GM12878 (cell line): Measurements from ENCODE around the gene TPGS1. TPM values are rescaled to one million over a fixed set of nuclear protein-coding genes. Genes with fewer than 3 reads are reported as not detected.

Experiments
- ATAC-seq: fragments of 200-7000 bp; cut with Tn5 transposase; 3 replicates; pipeline ENCODE4 v1.9.1; 2020; ENCODE audit warnings: mild to moderate bottlenecking, moderate library complexity
- BruUV-seq: library from RNA; stranded (reverse); fragments of 400-500 nt; replicated peaks from 2 replicates; lab custom pipeline; 2021; lab: Mats Ljungman, UMichigan
- CTCF ChIA-PET: fragments of 300-600 bp; sonication (Branson Sonifier 250); formaldehyde crosslinking; extraction: SDS; loops from one replicate; lab custom pipeline; 2021; ENCODE audit warnings: inconsistent platforms; lab: Yijun Ruan, JAX
- POLR2A ChIA-PET: fragments of 350-600 bp; formaldehyde crosslinking; extraction: SDS; loops from one replicate; lab custom pipeline; 2021; ENCODE audit warnings: inconsistent platforms; lab: Charles Lee
- RAD21 ChIA-PET: fragments of 300-600 bp; sonication (Branson Sonifier 250); formaldehyde crosslinking; loops from one replicate; lab custom pipeline; 2023; ENCODE audit warnings: antibody characterized with exemption; ENCODE audit not compliant: unreplicated experiment; lab: Charles Lee
- SMC1A ChIA-PET: fragments of 300-600 bp; sonication (Branson Sonifier 250); formaldehyde crosslinking; loops from one replicate; lab custom pipeline; 2023; ENCODE audit not compliant: unreplicated experiment, uncharacterized antibody; lab: Charles Lee
- DNase-seq: peaks from one replicate; pipeline ENCODE4 v3.0.0-alpha.2; 2011; ENCODE audit warnings: low read depth, low spot score
- FAIRE-seq: peaks from 3 replicates; lab custom pipeline; 2011; peaks lifted over from hg19 to GRCh38; lab: Jason Lieb, UNC
- H2AFZ ChIP-seq: 2 replicates; pipeline ENCODE4 v1.6.0; 2011; ENCODE audit warnings: low read depth, low read length, control low read depth; ENCODE audit not compliant: control insufficient read depth
- H3K27ac ChIP-seq: 2 replicates; pipeline ENCODE4 v1.5.1; 2011; ENCODE audit warnings: control low read depth; ENCODE audit not compliant: control insufficient read depth, insufficient read depth
- H3K27me3 ChIP-seq, 2 experiments: replicated peaks in 1 of 2; 2 replicates each; pipeline versions ENCODE4 v1.6.0 to v1.6.1; 2011; ENCODE audit warnings: low read length in 1 of 2; ENCODE audit not compliant: control insufficient read depth in 2 of 2, insufficient read depth in 2 of 2
- H3K36me3 ChIP-seq, 2 experiments: 2 replicates each; pipeline ENCODE4 v1.5.1; 2011; ENCODE audit warnings: low read length in 1 of 2; ENCODE audit not compliant: control insufficient read depth in 2 of 2, insufficient read depth in 2 of 2
- H3K4me1 ChIP-seq: 2 replicates; pipeline ENCODE4 v1.6.1; 2011; ENCODE audit warnings: mild to moderate bottlenecking, low read length, moderate library complexity, mixed read lengths; ENCODE audit not compliant: control insufficient read depth, insufficient read depth
- H3K4me2 ChIP-seq: 2 replicates; pipeline ENCODE4 v1.6.0; 2011; ENCODE audit warnings: control low read depth; ENCODE audit not compliant: control insufficient read depth, insufficient read depth
- H3K4me3 ChIP-seq: fragments of 200-600 bp; sonication (generic); 2 replicates; pipeline ENCODE4 v1.5.1; 2016
- H3K79me2 ChIP-seq: 2 replicates; pipeline ENCODE4 v1.6.0; 2011; ENCODE audit warnings: low read length; ENCODE audit not compliant: control insufficient read depth, insufficient read depth
- H3K9ac ChIP-seq: 2 replicates; pipeline ENCODE4 v1.8.0; 2011; ENCODE audit warnings: low read length, control low read depth, mixed read lengths; ENCODE audit not compliant: control insufficient read depth, insufficient read depth
- H3K9me3 ChIP-seq: replicated peaks from 3 replicates; pipeline ENCODE4 v1.5.1; 2011; ENCODE audit warnings: mild to moderate bottlenecking, low read length; ENCODE audit not compliant: control insufficient read depth, insufficient read depth
- H4K20me1 ChIP-seq: 2 replicates; pipeline ENCODE4 v1.6.0; 2011; ENCODE audit not compliant: control insufficient read depth, insufficient read depth
- ASH2L ChIP-seq: fragments of 300-600, 200-600 bp; sonication (generic); IDR thresholded peaks from 2 replicates; pipeline ENCODE4 v1.6.1; 2017; ENCODE audit warnings: low read depth, mild to moderate bottlenecking, borderline replicate concordance
- EP300 ChIP-seq, 2 experiments: fragments of 150-350 bp in 1 of 2; IDR thresholded peaks; 2 replicates each; pipeline ENCODE4 v1.6.1; 2011 to 2012; ENCODE audit warnings: low read depth in 2 of 2, low read length in 2 of 2, borderline replicate concordance in 1 of 2, improper control_type of control experiment in 1 of 2, inconsistent platforms in 1 of 2; ENCODE audit not compliant: control insufficient read depth in 1 of 2
- MXI1 ChIP-seq: fragments of 150-350 bp; IDR thresholded peaks from 2 replicates; pipeline ENCODE4 v1.6.1; 2011; ENCODE audit warnings: low read depth, mild to moderate bottlenecking, inconsistent platforms, low read length, improper control_type of control experiment
- PKNOX1 ChIP-seq: fragments of 450-650 bp; IDR thresholded peaks from 2 replicates; pipeline ENCODE4 v1.6.1; 2016; ENCODE audit warnings: mild to moderate bottlenecking
- RAD51 ChIP-seq: fragments of 450-650 bp; IDR thresholded peaks from 2 replicates; pipeline ENCODE4 v1.6.1; 2016; ENCODE audit warnings: moderate library complexity, mild to moderate bottlenecking, inconsistent platforms
- RELA ChIP-seq: fragments of 450-650 bp; IDR thresholded peaks from 2 replicates; pipeline ENCODE4 v1.8.0; 2014; ENCODE audit warnings: borderline replicate concordance; ENCODE audit not compliant: partially characterized antibody
- SP1 ChIP-seq: IDR thresholded peaks from one replicate; pipeline ENCODE4 v1.6.1; 2011; ENCODE audit warnings: low read depth, low read length
- STAT1 ChIP-seq: fragments of 450-650 bp; conservative IDR thresholded peaks from 2 replicates; pipeline ENCODE4 v1.6.1; 2014; ENCODE audit warnings: antibody characterized with exemption, mild to moderate bottlenecking
- SUZ12 ChIP-seq: fragments of 200-600 bp; sonication (generic); IDR thresholded peaks from one replicate; pipeline ENCODE4 v1.6.1; 2018; ENCODE audit warnings: antibody characterized with exemption, mild to moderate bottlenecking; ENCODE audit not compliant: unreplicated experiment
- WGBS: methylation state at CpG from one replicate; pipeline ENCODE4 v1.1.6; 2016; ENCODE audit warnings: low lambda C conversion rate; ENCODE audit not compliant: insufficient replicate concordance, insufficient coverage; ENCODE audit errors: missing lambda C conversion rate; 5-methylcytosine and 5-hydroxymethylcytosine counted together
- in situ Hi-C: fragments of 300-500 bp; cut with MboI; formaldehyde crosslinking; loops from 9 replicates; pipeline ENCODE4 v1.14.3; 2018; ENCODE audit warnings: mixed read lengths
- intact Hi-C: fragments of 100-400 bp; cut with micrococcal nuclease; formaldehyde crosslinking; loops from one replicate; pipeline ENCODE4 v1.14.2; 2022; ENCODE audit not compliant: unreplicated experiment
- polyA plus RNA-seq, 11 experiments: library from polyadenylated mRNA; depleted of rRNA in 4 of 11; unstranded in 6 of 11; stranded (reverse) in 5 of 11; fragments of >200 nt; fragmentation: Nextera tagmentation in 4 of 11; fragmentation: Illumina TruSeq in 1 of 11; extraction: Ambion mirVana in 4 of 11; extraction: Trizol in 1 of 11; gene quantifications; 1 replicate in 1 of 11; 2 replicates in 10 of 11; pipeline versions ENCODE4 v1.2.1 to v1.2.3, GENCODE V29; 2011 to 2016; ENCODE audit warnings: inconsistent platforms in 2 of 11, missing spikeins in 2 of 11, low read depth in 1 of 11
- total RNA-seq, 4 experiments: library from RNA; depleted of rRNA in 3 of 4; stranded (reverse); fragments of >200 nt in 3 of 4; fragmentation: Illumina TruSeq in 1 of 4; extraction: Trizol in 1 of 4; gene quantifications; 2 replicates each; pipeline versions ENCODE4 v1.2.1 to v1.2.3, GENCODE V29; 2013 to 2021

The TPGS1 gene
- total and polyA plus RNA-seq, 10 of the 15 experiments (the other 5 are each of a cell fraction or from before 2014, with no cell fraction given): 0.24 to 24.7 (median 7.7) TPM; not detected in 2

DNA sequence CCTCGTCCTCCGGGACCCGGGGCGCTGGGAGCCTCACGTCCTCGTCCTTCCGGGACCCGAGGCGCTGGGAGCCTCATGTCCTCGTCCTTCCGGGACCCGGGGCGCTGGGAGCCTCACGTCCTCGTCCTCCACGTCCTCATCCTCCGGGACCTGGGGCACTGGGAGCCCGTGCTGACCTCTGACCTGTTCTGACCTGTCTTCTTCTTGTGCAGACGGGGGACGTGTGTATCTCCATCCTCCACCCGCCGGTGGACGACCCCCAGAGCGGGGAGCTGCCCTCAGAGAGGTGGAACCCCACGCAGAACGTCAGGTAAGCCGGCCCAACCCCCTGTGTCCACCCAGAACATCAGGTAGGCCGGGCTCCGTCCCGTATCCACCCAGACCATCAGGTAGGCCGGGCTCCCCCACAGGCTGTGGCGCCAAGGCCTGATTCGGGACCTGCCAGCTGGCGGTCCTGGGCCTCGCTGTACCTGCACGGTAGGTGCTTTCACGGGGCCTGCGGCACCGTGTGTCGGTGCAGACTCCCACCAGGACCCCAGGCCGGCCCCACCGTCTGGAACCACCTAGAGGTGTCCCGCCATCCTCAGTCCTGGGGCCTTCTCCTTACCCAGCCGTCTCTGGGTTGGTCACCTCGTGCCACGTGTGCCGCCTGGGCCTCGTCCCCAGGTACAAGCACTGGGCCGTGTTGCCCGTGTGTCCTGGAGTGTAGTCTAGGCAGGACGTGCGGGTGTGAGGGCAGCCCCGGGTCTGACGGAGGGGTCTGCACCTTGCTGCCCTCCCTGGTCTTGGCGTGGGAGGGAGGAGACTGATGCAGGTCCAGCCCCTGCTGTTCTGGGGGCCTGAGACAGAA, 29.0 kb downstream of the TPGS1 start:
- Histone ChIP-seq H3K27me3 (no peaks in the 10 kb centered on the region), H3K36me3 (peaks cover 0 to 5% of the 10 kb centered on the region in 2 experiments; a peak in 3 of 4 replicates), H3K4me1 (peaks cover 8% of the 10 kb centered on the region), H3K4me2 (no peak overlapping the region), H3K27ac (no peak overlapping the region), H2AFZ (no peak overlapping the region), H3K9ac (no peak overlapping the region), H3K79me2 (peaks cover 27% of the 10 kb centered on the region), H3K9me3 (no peaks in the 10 kb centered on the region), H3K4me3 (no peak overlapping the region), H4K20me1 (no peaks in the 10 kb centered on the region; the same call in 1 of the 2 replicates)
- TF ChIP-seq STAT1: no peak
- no peak for TF ChIP-seq ASH2L
- TF ChIP-seq RAD51: no peak
- TF ChIP-seq EP300 (IDR thresholded peaks at IDR 0.05; ENCODE audit: borderline replicate concordance in 1 of 2, control insufficient read depth in 1 of 2, low read depth in 2 of 2, low read length in 2 of 2): no peak
- no peak for TF ChIP-seq PKNOX1
- TF ChIP-seq RELA: no peak
- TF ChIP-seq SUZ12: no peak
- no peak for TF ChIP-seq MXI1
- TF ChIP-seq SP1: no peak
- intact Hi-C loops: no loop called here
- DNase-seq (no peak), FAIRE-seq (no peak), ATAC-seq (no peak)
- in situ Hi-C loops: no loop called here
- BruUV-seq: no TSS peak
- SMC1A ChIA-PET: no interaction called here
- WGBS: 94% methylated on average over 38 of the region's 55 CpGs
- CTCF ChIA-PET: no interaction called here
- POLR2A ChIA-PET: no interaction called here
- RAD21 ChIA-PET: no interaction called here
